GM06990 (cell line): ENCODE data around the gene ADRA2B.

Experiments
- DNase-seq: peaks from one replicate; pipeline ENCODE4 v3.0.0-alpha.2; 2011; ENCODE audit not compliant: insufficient read length; ENCODE audit errors: extremely low read depth
- H3K27me3 ChIP-seq: replicated peaks from 2 replicates; pipeline ENCODE4 v1.6.0; 2011; ENCODE audit warnings: low read length; ENCODE audit not compliant: control insufficient read depth, insufficient read depth
- H3K36me3 ChIP-seq: 2 replicates; pipeline ENCODE4 v1.5.1; 2011; ENCODE audit warnings: low read length; ENCODE audit not compliant: control insufficient read depth, insufficient read depth
- H3K4me3 ChIP-seq: replicated peaks from 2 replicates; pipeline ENCODE4 v1.5.1; 2011; ENCODE audit warnings: low read depth, mild to moderate bottlenecking, control low read depth, low read length
- TF ChIP-seq, protein P1 (sequence below): IDR thresholded peaks from 2 replicates; pipeline ENCODE4 v1.5.1; 2011; ENCODE audit warnings: low read length, control low read depth, mild to moderate bottlenecking, inconsistent platforms; ENCODE audit not compliant: insufficient read depth, poor library complexity, severe bottlenecking

ADRA2B gene

DNA sequence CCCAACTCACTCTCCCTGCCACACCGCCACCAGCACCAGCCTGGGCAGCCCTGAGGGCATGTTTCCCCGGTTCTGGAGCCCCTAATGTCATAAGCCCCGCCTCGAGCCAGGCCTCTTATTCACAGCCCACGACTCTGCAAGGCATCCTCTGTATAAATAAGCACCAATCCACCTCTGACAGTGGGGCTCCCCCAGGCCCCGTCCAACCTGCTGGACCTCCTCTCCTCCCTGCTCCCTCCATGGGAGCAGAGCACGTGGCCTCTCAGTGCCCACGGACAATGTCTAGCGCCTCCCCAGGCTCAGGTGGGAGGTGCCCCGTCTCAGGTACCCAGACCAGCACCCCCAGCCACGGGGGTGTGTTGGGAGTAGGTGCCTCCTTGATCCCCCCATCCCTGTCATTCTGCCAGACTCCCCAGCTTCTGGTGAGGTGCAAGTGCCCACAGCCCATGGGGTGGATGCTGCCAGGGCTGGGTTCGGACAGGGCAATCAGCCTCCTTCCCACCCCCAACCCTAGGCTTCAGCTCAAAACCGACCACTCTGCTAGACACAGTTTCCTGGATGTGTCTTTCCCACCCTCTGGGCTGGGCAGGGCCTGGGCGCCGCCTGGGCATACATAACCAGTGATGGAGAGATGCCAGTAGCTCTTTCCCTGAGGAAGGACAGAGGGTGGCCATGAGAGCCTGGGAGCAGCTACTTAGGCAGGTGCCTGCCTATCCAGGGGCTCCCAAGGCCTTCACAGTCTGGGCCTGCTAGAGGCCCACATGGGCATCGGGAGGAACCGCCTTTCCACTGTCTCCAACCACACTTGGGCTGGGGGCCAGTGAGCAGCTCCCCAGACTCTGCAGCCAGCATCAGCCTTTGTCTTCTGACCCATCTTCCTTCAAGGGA is 1.6 kb upstream of the ADRA2B start:
- Histone ChIP-seq H3K36me3 (no peaks in the 10 kb centered on the region), H3K27me3 (peaks cover 4% of the 10 kb centered on the region; the same call in 1 of the 2 replicates), H3K4me3 (no peak overlapping the region)
- no peak for DNase-seq
- TF ChIP-seq, protein P1, sequence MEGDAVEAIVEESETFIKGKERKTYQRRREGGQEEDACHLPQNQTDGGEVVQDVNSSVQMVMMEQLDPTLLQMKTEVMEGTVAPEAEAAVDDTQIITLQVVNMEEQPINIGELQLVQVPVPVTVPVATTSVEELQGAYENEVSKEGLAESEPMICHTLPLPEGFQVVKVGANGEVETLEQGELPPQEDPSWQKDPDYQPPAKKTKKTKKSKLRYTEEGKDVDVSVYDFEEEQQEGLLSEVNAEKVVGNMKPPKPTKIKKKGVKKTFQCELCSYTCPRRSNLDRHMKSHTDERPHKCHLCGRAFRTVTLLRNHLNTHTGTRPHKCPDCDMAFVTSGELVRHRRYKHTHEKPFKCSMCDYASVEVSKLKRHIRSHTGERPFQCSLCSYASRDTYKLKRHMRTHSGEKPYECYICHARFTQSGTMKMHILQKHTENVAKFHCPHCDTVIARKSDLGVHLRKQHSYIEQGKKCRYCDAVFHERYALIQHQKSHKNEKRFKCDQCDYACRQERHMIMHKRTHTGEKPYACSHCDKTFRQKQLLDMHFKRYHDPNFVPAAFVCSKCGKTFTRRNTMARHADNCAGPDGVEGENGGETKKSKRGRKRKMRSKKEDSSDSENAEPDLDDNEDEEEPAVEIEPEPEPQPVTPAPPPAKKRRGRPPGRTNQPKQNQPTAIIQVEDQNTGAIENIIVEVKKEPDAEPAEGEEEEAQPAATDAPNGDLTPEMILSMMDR = peak; percentile 31

DNA sequence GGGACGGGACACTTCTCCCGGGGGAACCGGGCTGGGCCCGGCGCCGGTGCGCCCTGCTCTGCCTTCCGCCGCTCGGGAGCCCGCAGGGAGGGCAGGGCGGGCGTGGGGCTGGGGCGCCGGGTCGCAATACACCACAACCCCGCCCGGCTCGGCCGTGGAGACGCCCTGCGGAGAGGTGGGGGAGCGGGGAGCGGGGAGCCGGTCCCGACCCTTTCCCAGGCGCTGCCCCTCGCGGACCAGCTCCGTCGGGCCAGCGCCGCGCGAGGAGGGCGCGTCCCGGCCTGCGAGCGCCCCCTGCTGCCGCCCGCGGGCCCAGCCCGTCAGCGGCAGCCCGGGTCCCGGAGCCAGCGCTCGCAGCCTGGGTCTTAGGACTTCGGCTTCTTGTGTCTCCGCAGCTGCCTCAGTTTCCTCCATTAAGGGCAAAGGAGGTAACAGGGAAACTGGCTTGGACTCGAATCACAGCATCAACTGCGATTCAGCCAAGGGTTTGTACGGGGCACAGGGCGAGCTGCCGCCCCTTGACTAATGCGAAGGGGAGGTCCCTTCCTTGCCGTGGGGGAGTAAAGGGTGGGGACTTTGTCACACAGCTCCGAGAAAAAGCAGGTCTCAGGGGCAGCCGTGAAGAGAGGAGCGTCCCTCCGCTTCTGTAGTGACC is 635 bp upstream of the ADRA2B start:
- Histone ChIP-seq H3K4me3 (peak overlapping the region; percentile 57), H3K36me3 (no peaks in the 10 kb centered on the region), H3K27me3 (peaks cover 3% of the 10 kb centered on the region; the same call in 1 of the 2 replicates)
- peak; percentile 72 for DNase-seq
- TF ChIP-seq, protein P1 = peak; percentile 40

DNA sequence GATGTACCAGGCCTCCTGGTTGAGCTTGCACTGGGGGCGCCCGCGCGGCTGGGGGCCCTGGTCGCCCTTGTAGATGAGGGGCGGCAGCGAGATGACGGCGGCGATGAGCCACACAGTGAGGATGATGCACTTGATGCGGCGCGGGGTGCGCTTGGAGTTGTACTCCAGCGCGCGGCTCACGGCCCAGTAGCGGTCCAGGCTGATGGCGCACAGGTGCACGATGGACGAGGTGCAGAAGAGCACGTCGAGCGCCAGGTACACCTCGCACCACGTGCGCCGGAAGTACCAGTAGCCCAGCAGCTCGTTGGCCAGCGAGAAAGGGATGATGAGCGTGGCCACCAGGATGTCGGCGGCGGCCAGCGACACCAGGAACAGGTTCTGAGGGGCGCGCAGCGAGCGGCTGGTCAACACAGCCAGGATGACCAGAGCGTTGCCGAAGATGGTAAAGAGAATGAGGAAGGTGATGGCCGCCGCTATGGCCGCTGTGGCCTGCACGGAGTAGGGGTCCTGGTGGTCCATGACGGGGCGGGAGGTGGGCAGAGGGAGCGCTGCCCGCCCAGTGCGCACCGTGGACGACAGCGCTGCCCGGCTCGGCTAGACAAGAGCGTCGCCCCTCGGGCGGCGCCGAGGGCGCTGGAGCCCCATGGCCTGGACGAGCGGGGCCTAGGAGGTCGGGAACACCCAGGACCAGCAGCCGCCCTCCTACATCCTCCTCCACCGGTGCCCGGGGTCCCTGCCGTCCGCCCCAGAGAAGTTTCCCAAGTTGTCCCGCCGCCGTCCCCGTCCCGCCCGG is 544 bp downstream of the ADRA2B start:
- TF ChIP-seq, protein P1 = no peak
- H3K36me3 ChIP-seq = no peaks in the 10 kb centered on the region
- H3K4me3 ChIP-seq = peak overlapping the region; percentile 57
- no peaks in the 10 kb centered on the region; the same call in 1 of the 2 replicates for H3K27me3 ChIP-seq
- DNase-seq = no peak

DNA sequence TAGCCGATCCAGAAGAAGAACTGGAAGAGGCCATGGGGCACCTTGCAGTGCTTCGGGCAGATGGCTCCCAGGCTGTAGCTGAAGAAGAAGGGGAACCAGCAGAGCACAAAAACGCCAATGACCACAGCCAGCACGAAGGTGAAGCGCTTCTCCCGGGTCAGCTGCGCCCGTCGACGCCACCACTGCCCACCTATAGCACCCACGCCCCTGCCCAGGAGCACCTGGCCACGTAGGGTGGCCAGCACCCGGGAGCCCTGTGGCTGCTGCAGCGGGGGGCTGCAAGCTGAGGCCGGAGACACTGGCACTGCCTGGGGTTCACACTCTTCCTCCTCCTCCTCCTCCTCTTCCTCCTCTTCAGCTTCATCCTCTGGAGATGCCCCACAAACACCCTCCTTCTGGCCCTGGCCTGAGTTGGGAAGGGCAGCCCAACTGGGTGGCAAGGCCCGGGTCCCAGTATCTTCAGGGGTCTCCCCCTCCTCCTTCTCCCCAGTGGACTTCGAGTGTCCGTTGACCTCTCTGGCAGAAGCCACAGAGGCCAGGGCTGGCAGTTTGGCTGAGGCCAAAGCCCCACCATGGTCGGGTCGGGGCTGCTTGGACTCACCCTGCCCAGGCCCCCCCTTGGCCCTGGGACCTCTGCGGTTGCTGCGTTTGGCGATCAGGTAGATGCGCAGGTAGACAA is 1.3 kb downstream of the ADRA2B start:
- TF ChIP-seq, protein P1 = no peak
- no peak overlapping the region for H3K4me3 ChIP-seq
- H3K36me3 ChIP-seq = no peaks in the 10 kb centered on the region
- DNase-seq = no peak
- no peaks in the 10 kb centered on the region for H3K27me3 ChIP-seq

DNA sequence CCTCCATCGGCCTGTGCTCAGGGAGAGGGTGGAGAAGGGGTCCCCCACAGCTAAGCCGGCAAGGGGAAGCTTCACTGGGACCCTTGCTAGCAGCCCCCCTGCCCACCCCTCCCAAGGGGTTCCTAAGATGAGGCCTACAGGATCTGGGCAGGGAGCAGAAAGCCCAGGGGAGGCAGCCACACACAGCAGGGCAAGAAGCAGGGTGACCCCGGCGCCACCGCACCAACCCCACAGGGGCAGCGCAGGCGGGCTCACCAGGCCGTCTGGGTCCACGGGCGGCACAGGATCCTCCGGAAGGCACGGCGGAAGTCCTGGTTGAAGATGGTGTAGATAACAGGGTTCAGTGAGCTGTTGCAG is 1.8 kb downstream of the ADRA2B start:
- Histone ChIP-seq H3K36me3 (no peaks in the 10 kb centered on the region), H3K4me3 (no peak overlapping the region), H3K27me3 (no peaks in the 10 kb centered on the region)
- TF ChIP-seq, protein P1 = no peak
- no peak for DNase-seq
